SK-N-MC (cell line): ENCODE results near the gene TGFA.

Experiments
- DNase-seq: peaks from one replicate; pipeline ENCODE4 v3.0.0-alpha.2; 2011; ENCODE audit warnings: low read depth, low spot score
- H3K27ac ChIP-seq: fragments of 200-600 bp; sonication (generic); 2 replicates; pipeline ENCODE4 v1.5.1; 2016; ENCODE audit warnings: mixed run types
- H3K36me3 ChIP-seq: fragments of 200-600 bp; sonication (generic); 2 replicates; pipeline ENCODE4 v1.6.1; 2017; ENCODE audit warnings: antibody characterized with exemption, low read length, mixed read lengths; ENCODE audit not compliant: insufficient read depth
- H3K4me3 ChIP-seq: fragments of 200-600 bp; sonication (generic); 2 replicates; pipeline ENCODE4 v1.5.1; 2016
- H3K9ac ChIP-seq: fragments of 200-600 bp; sonication (generic); 2 replicates; pipeline ENCODE4 v1.8.0; 2017; ENCODE audit warnings: mixed run types, mixed read lengths; ENCODE audit not compliant: insufficient read length
- H3K9me3 ChIP-seq: fragments of 200-600 bp; sonication (generic); 2 replicates; pipeline ENCODE4 v1.6.1; 2017; ENCODE audit warnings: low read depth, mild to moderate bottlenecking, antibody characterized with exemption, low read length, moderate library complexity, mixed read lengths
- EZH2 ChIP-seq: fragments of 200-600 bp; sonication (generic); IDR thresholded peaks from one replicate; pipeline ENCODE4 v1.6.1; 2017; ENCODE audit warnings: antibody characterized with exemption
- FOXP2 ChIP-seq: optimal IDR thresholded peaks from 2 replicates; pipeline ENCODE3; 2011; ENCODE audit warnings: mild to moderate bottlenecking, moderate library complexity; ENCODE audit not compliant: insufficient read depth; ENCODE audit errors: extremely low read length, control extremely low read depth
- POLR2AphosphoS5 ChIP-seq: IDR thresholded peaks from 2 replicates; pipeline ENCODE4 v1.6.1; 2012; ENCODE audit warnings: mild to moderate bottlenecking, low read depth, low read length, borderline replicate concordance

Gene TGFA

GRCh38 chr2:70425682-70426301, 127.8 kb downstream of the TGFA start:
- no peak overlapping the region for H3K4me3 ChIP-seq
- no peak overlapping the region for H3K9ac ChIP-seq
- no peak for DNase-seq
- no peak overlapping the region for H3K27ac ChIP-seq
- no peak for TF ChIP-seq FOXP2
- no peak for TF ChIP-seq POLR2AphosphoS5
- no peak for TF ChIP-seq EZH2
- no peaks in the 10 kb centered on the region for H3K36me3 ChIP-seq
- no peaks in the 10 kb centered on the region for H3K9me3 ChIP-seq

- TF ChIP-seq EZH2 (no peak), POLR2AphosphoS5 (no peak), FOXP2 (no peak)
- Histone ChIP-seq H3K9ac (no peak overlapping the region), H3K36me3 (no peaks in the 10 kb centered on the region), H3K4me3 (no peak overlapping the region), H3K27ac (no peak overlapping the region), H3K9me3 (no peaks in the 10 kb centered on the region)
- no peak for DNase-seq
Measured at GRCh38 chr2:70420740-70421139, 132.9 kb downstream of the TGFA start.

- DNase-seq, result no peak
- H3K36me3 ChIP-seq, result no peaks in the 10 kb centered on the region
- no peak overlapping the region for H3K27ac ChIP-seq
- TF ChIP-seq POLR2AphosphoS5 (no peak), FOXP2 (no peak), EZH2 (no peak)
- no peak overlapping the region for H3K4me3 ChIP-seq
- H3K9me3 ChIP-seq, result no peaks in the 10 kb centered on the region
- H3K9ac ChIP-seq, result no peak overlapping the region
Measured at GRCh38 chr2:70420143-70420542, 133.5 kb downstream of the TGFA start.

GRCh38 chr2:70418514-70418913, 135.1 kb downstream of the TGFA start:
- DNase-seq, result no peak
- H3K4me3 ChIP-seq, result no peak overlapping the region
- no peak for TF ChIP-seq FOXP2
- no peak for TF ChIP-seq POLR2AphosphoS5
- TF ChIP-seq EZH2, result no peak

GRCh38 chr2:70417011-70417410, 136.6 kb downstream of the TGFA start:
- Histone ChIP-seq H3K36me3 (no peaks in the 10 kb centered on the region), H3K9ac (no peak overlapping the region), H3K4me3 (no peak overlapping the region), H3K9me3 (no peaks in the 10 kb centered on the region), H3K27ac (no peak overlapping the region)
- no peak for TF ChIP-seq FOXP2
- no peak for TF ChIP-seq EZH2
- TF ChIP-seq POLR2AphosphoS5, result no peak
- DNase-seq, result no peak

More at GRCh38 chr2:70418514-70418913, 135.1 kb downstream of the TGFA start:
- no peak overlapping the region for H3K27ac ChIP-seq
- H3K9me3 ChIP-seq, result no peaks in the 10 kb centered on the region
- H3K9ac ChIP-seq, result no peak overlapping the region
- no peaks in the 10 kb centered on the region for H3K36me3 ChIP-seq

- TF ChIP-seq FOXP2, result no peak
- TF ChIP-seq EZH2, result no peak
- no peak for TF ChIP-seq POLR2AphosphoS5
Measured at GRCh38 chr2:70412294-70413070, 141.1 kb downstream of the TGFA start.

GRCh38 chr2:70411483-70412125, 142.0 kb downstream of the TGFA start:
- Histone ChIP-seq H3K9me3 (no peaks in the 10 kb centered on the region), H3K27ac (no peak overlapping the region), H3K9ac (no peak overlapping the region), H3K4me3 (no peak overlapping the region), H3K36me3 (no peaks in the 10 kb centered on the region)
- TF ChIP-seq POLR2AphosphoS5 (no peak), EZH2 (no peak), FOXP2 (no peak)
- no peak for DNase-seq

More at GRCh38 chr2:70412294-70413070, 141.1 kb downstream of the TGFA start:
- no peak for DNase-seq
- no peak overlapping the region for H3K4me3 ChIP-seq
- H3K9ac ChIP-seq, result no peak overlapping the region
- no peak overlapping the region for H3K27ac ChIP-seq
- no peaks in the 10 kb centered on the region for H3K9me3 ChIP-seq
- H3K36me3 ChIP-seq, result no peaks in the 10 kb centered on the region

- Histone ChIP-seq H3K9me3 (no peaks in the 10 kb centered on the region), H3K36me3 (no peaks in the 10 kb centered on the region), H3K9ac (no peak overlapping the region), H3K27ac (no peak overlapping the region), H3K4me3 (no peak overlapping the region)
- TF ChIP-seq FOXP2 (no peak), EZH2 (no peak), POLR2AphosphoS5 (no peak)
- no peak for DNase-seq
Measured at GRCh38 chr2:70403267-70404053, 150.2 kb downstream of the TGFA start.
